HepG2 (cell line): ENCODE measurements around the gene TMEM219. TPM values are rescaled to one million over a fixed set of nuclear protein-coding genes. Genes with fewer than 3 reads are reported as not detected.

Experiments
- FOXC1 ChIP-seq: sonication (generic); formaldehyde crosslinking; IDR thresholded peaks from 2 replicates; pipeline ENCODE4 v1.8.0; 2022; ENCODE audit warnings: mild to moderate bottlenecking, missing genetic modification reagents, borderline replicate concordance
- HMGA1 ChIP-seq: sonication (generic); formaldehyde crosslinking; conservative IDR thresholded peaks from 2 replicates; pipeline ENCODE4 v1.4.0; 2020; ENCODE audit warnings: missing genetic modification reagents
- ISL2 ChIP-seq: sonication (generic); formaldehyde crosslinking; IDR thresholded peaks from 2 replicates; pipeline ENCODE4 v1.5.0; 2020; ENCODE audit warnings: missing genetic modification reagents
- JUN ChIP-seq: sonication (generic); formaldehyde crosslinking; IDR thresholded peaks from 2 replicates; pipeline ENCODE4 v1.4.0; 2020; ENCODE audit warnings: mild to moderate bottlenecking, missing genetic modification reagents
- MIXL1 ChIP-seq: IDR thresholded peaks from 2 replicates; pipeline ENCODE4 v1.6.1; 2016
- NFE2 ChIP-seq: sonication (generic); formaldehyde crosslinking; IDR thresholded peaks from 2 replicates; pipeline ENCODE4 v1.4.0; 2020; ENCODE audit warnings: missing genetic modification reagents
- NFKB2 ChIP-seq: sonication (generic); formaldehyde crosslinking; IDR thresholded peaks from 2 replicates; pipeline ENCODE4 v1.4.0; 2020; ENCODE audit warnings: missing genetic modification reagents, borderline replicate concordance
- TBX2 ChIP-seq: sonication (generic); formaldehyde crosslinking; IDR thresholded peaks from 2 replicates; pipeline ENCODE4 v1.5.0; 2020; ENCODE audit warnings: missing genetic modification reagents, mild to moderate bottlenecking, borderline replicate concordance
- ZNF20 ChIP-seq: sonication (generic); formaldehyde crosslinking; IDR thresholded peaks from 2 replicates; pipeline ENCODE4 v1.4.0; 2020; ENCODE audit warnings: mild to moderate bottlenecking, moderate library complexity, missing genetic modification reagents
- ZNF205 ChIP-seq: IDR thresholded peaks from 2 replicates; pipeline ENCODE4 v1.6.1; 2018; ENCODE audit warnings: missing biosample characterization, missing genetic modification reagents
- ZNF274 ChIP-seq: sonication (generic); formaldehyde crosslinking; IDR thresholded peaks from 2 replicates; pipeline ENCODE4 v1.5.1; 2020; ENCODE audit warnings: mild to moderate bottlenecking, missing genetic modification reagents
- ZNF367 ChIP-seq: sonication (generic); formaldehyde crosslinking; IDR thresholded peaks from 2 replicates; pipeline ENCODE4 v1.4.0; 2020; ENCODE audit warnings: missing genetic modification reagents, borderline replicate concordance
- ZNF510 ChIP-seq: sonication (generic); formaldehyde crosslinking; IDR thresholded peaks from 2 replicates; pipeline ENCODE4 v1.4.0; 2020; ENCODE audit warnings: low read depth, mild to moderate bottlenecking, missing genetic modification reagents
- ZNF543 ChIP-seq: sonication (generic); formaldehyde crosslinking; IDR thresholded peaks from 2 replicates; pipeline ENCODE4 v1.4.0; 2020; ENCODE audit warnings: mild to moderate bottlenecking, missing genetic modification reagents
- ZNF713 ChIP-seq: sonication (generic); formaldehyde crosslinking; IDR thresholded peaks from 2 replicates; pipeline ENCODE4 v1.4.0; 2020; ENCODE audit warnings: mild to moderate bottlenecking, missing genetic modification reagents
- ZNF780A ChIP-seq: sonication (generic); formaldehyde crosslinking; IDR thresholded peaks from 2 replicates; pipeline ENCODE4 v1.8.0; 2022; ENCODE audit warnings: mild to moderate bottlenecking, missing genetic modification reagents, moderate library complexity
- ZNF891 ChIP-seq: sonication (generic); formaldehyde crosslinking; IDR thresholded peaks from 2 replicates; pipeline ENCODE4 v1.5.0; 2020; ENCODE audit warnings: mild to moderate bottlenecking, missing genetic modification reagents
- polyA plus RNA-seq, 8 experiments: library from polyadenylated mRNA; depleted of rRNA in 3 of 8; stranded (reverse) in 7 of 8; unstranded in 1 of 8; fragments of >200 nt; fragmentation: Illumina TruSeq in 4 of 8; extraction: Trizol in 4 of 8; gene quantifications; 2 replicates each; pipeline versions ENCODE4 v1.2.1 to v1.2.3, GENCODE V29; 2011 to 2016; ENCODE audit warnings: low read depth in 4 of 8, missing spikeins in 1 of 8, mixed read lengths in 1 of 8; ENCODE audit not compliant: insufficient read depth in 1 of 8
- total RNA-seq, 5 experiments: library from RNA; depleted of rRNA; stranded (reverse); fragments of >200 nt; fragmentation: Illumina TruSeq; extraction: Trizol; gene quantifications; 2 replicates each; pipeline ENCODE4 v1.2.3, GENCODE V29; 2016; ENCODE audit warnings: low read depth in 1 of 5
- TF ChIP-seq, protein P1 (sequence below): sonication (generic); formaldehyde crosslinking; IDR thresholded peaks from 2 replicates; pipeline ENCODE4 v1.9.0; 2021; ENCODE audit warnings: missing genetic modification reagents, borderline replicate concordance
- TF ChIP-seq, protein P2 (sequence below): sonication (generic); formaldehyde crosslinking; IDR thresholded peaks from 2 replicates; pipeline ENCODE4 v1.8.1; 2023; ENCODE audit warnings: mild to moderate bottlenecking, missing genetic modification reagents
- TF ChIP-seq, protein P3 (sequence below): sonication (generic); formaldehyde crosslinking; IDR thresholded peaks from 2 replicates; pipeline ENCODE4 v1.4.0; 2020; ENCODE audit warnings: low read depth, mild to moderate bottlenecking, missing genetic modification reagents
- TF ChIP-seq, protein P4 (sequence below): sonication (generic); formaldehyde crosslinking; IDR thresholded peaks from 2 replicates; pipeline ENCODE4 v1.4.0; 2020; ENCODE audit warnings: missing genetic modification reagents
- TF ChIP-seq, protein P5 (sequence below): sonication (generic); formaldehyde crosslinking; IDR thresholded peaks from 2 replicates; pipeline ENCODE4 v1.8.0; 2022; ENCODE audit warnings: missing genetic modification reagents, mild to moderate bottlenecking, inconsistent platforms, borderline replicate concordance

The TMEM219 gene
- total and polyA plus RNA-seq, 2 of the 13 experiments (the other 11 are each of a cell fraction or from before 2014, with no cell fraction given), result 105 to 115 TPM

DNA sequence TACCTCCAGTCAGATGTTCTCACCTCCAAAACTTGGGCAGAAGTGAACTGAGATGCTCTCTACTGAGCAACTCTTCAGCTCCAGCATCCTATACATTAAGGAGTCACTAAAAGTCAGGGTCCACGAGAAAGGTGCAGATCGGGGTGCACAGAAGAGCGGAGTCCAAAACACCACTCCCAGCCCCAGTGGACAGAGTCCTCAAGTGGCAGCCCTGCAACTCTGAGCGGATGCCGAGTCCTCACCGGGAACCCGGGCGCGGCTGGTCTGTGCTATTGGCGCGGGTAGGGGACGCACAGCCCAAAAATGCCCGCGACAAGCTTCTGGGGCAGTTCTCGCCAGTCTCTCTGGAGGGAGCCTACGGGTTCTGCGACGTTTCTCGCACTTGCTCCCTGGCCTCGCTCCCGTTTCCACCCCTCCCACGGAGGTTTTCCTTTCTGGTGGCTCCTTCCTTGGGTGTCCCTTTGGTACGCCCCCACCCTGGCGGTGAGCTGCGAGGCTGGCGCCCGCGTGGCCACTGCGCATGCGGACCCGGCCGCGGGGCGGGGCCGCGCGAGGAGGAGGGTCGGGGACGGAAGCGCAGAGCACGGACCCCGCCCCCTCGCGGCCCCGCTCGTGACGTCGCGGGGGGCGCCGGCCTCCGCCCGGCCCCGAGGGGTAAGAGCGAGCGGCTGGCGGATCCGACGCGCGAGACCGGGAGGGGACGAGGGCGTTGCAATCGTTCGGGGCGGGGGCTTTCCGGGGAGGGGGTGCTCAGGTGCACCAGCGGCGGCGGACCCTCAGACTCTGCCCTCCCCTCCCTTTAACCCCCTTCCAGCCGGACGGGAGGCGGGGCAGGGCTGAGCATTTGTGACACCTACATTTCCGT, at the start of gene TMEM219 (continued):
- TF ChIP-seq, protein P1, sequence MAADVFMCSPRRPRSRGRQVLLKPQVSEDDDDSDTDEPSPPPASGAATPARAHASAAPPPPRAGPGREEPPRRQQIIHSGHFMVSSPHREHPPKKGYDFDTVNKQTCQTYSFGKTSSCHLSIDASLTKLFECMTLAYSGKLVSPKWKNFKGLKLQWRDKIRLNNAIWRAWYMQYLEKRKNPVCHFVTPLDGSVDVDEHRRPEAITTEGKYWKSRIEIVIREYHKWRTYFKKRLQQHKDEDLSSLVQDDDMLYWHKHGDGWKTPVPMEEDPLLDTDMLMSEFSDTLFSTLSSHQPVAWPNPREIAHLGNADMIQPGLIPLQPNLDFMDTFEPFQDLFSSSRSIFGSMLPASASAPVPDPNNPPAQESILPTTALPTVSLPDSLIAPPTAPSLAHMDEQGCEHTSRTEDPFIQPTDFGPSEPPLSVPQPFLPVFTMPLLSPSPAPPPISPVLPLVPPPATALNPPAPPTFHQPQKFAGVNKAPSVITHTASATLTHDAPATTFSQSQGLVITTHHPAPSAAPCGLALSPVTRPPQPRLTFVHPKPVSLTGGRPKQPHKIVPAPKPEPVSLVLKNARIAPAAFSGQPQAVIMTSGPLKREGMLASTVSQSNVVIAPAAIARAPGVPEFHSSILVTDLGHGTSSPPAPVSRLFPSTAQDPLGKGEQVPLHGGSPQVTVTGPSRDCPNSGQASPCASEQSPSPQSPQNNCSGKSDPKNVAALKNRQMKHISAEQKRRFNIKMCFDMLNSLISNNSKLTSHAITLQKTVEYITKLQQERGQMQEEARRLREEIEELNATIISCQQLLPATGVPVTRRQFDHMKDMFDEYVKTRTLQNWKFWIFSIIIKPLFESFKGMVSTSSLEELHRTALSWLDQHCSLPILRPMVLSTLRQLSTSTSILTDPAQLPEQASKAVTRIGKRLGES (CRISPR knock-in tag), result no peak
- TF ChIP-seq ZNF367 (CRISPR knock-in tag), result no peak
- TF ChIP-seq, protein P2, sequence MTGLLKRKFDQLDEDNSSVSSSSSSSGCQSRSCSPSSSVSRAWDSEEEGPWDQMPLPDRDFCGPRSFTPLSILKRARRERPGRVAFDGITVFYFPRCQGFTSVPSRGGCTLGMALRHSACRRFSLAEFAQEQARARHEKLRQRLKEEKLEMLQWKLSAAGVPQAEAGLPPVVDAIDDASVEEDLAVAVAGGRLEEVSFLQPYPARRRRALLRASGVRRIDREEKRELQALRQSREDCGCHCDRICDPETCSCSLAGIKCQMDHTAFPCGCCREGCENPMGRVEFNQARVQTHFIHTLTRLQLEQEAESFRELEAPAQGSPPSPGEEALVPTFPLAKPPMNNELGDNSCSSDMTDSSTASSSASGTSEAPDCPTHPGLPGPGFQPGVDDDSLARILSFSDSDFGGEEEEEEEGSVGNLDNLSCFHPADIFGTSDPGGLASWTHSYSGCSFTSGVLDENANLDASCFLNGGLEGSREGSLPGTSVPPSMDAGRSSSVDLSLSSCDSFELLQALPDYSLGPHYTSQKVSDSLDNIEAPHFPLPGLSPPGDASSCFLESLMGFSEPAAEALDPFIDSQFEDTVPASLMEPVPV, result peak; percentile 86; the same call in 1 of the 2 replicates
- peak; percentile 89 for TF ChIP-seq ZNF891 (CRISPR knock-in tag)
- TF ChIP-seq MIXL1 (CRISPR knock-in tag), result 0 out of 2 replicates have a peak, but pooled peaks have one; percentile 57
- peak; percentile 64 for TF ChIP-seq ZNF205 (CRISPR knock-in tag)
- TF ChIP-seq, protein P3, sequence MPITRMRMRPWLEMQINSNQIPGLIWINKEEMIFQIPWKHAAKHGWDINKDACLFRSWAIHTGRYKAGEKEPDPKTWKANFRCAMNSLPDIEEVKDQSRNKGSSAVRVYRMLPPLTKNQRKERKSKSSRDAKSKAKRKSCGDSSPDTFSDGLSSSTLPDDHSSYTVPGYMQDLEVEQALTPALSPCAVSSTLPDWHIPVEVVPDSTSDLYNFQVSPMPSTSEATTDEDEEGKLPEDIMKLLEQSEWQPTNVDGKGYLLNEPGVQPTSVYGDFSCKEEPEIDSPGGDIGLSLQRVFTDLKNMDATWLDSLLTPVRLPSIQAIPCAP (CRISPR knock-in tag), result no peak; the same call in 1 of the 2 replicates
- no peak for TF ChIP-seq ISL2
- peak; percentile 74; the same call in 1 of the 2 replicates for TF ChIP-seq FOXC1 (CRISPR knock-in tag)
- TF ChIP-seq, protein P4, sequence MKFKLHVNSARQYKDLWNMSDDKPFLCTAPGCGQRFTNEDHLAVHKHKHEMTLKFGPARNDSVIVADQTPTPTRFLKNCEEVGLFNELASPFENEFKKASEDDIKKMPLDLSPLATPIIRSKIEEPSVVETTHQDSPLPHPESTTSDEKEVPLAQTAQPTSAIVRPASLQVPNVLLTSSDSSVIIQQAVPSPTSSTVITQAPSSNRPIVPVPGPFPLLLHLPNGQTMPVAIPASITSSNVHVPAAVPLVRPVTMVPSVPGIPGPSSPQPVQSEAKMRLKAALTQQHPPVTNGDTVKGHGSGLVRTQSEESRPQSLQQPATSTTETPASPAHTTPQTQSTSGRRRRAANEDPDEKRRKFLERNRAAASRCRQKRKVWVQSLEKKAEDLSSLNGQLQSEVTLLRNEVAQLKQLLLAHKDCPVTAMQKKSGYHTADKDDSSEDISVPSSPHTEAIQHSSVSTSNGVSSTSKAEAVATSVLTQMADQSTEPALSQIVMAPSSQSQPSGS (CRISPR knock-in tag), result no peak
- no peak for TF ChIP-seq JUN (CRISPR knock-in tag)
- peak; percentile 18; the same call in 1 of the 2 replicates for TF ChIP-seq ZNF510 (CRISPR knock-in tag)
- no peak; the same call in 1 of the 2 replicates for TF ChIP-seq NFKB2 (CRISPR knock-in tag)
- no peak for TF ChIP-seq ZNF780A (CRISPR knock-in tag)
- TF ChIP-seq, protein P5, sequence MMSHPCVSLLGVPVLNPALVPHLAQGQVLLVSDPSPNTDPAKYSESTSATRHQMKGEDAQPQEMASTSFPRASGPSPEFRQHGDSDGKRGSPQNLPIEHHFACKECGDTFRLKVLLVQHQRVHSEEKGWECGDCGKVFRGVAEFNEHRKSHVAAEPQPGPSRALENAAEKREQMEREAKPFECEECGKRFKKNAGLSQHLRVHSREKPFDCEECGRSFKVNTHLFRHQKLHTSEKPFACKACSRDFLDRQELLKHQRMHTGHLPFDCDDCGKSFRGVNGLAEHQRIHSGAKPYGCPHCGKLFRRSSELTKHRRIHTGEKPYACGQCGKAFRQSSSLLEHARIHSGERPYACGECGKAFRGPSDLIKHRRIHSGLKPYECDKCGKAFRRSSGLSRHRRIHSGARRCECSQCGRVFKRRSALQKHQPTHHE, result peak; percentile 77
- TF ChIP-seq ZNF20 (CRISPR knock-in tag), result no peak
- TF ChIP-seq NFE2 (CRISPR knock-in tag), result no peak
- TF ChIP-seq ZNF543 (CRISPR knock-in tag), result no peak
- TF ChIP-seq HMGA1 (CRISPR knock-in tag), result no peak
- TF ChIP-seq ZNF274 (CRISPR knock-in tag), result no peak
- no peak; the same call in 1 of the 2 replicates for TF ChIP-seq ZNF713
- peak; percentile 66 for TF ChIP-seq TBX2 (CRISPR knock-in tag)
